H1 (cell line): ENCODE results near the gene REEP2. TPM values are rescaled to one million over a fixed set of nuclear protein-coding genes. Genes with fewer than 3 reads are reported as not detected.
A peak's percentile ranks its signal among the peaks of the same experiment; 100 is the strongest.

Experiments
- CTCF ChIA-PET: fragments of 300-600 bp; sonication (Branson Sonifier 250); formaldehyde crosslinking; loops from one replicate; lab custom pipeline; 2021; ENCODE audit not compliant: partially characterized antibody; lab: Charles Lee
- POLR2A ChIA-PET: fragments of 300-600 bp; sonication (Branson Sonifier 250); formaldehyde crosslinking; loops from one replicate; lab custom pipeline; 2021; ENCODE audit warnings: inconsistent platforms; ENCODE audit not compliant: partially characterized antibody; lab: Charles Lee
- DNase-seq, 2 experiments: peaks; one replicate each; pipeline versions ENCODE4 v3.0.0 to v3.0.0-alpha.2; 2010 to 2022; ENCODE audit warnings: low spot score in 2 of 2, low read depth in 1 of 2, mixed read lengths in 1 of 2
- FAIRE-seq: peaks from 2 replicates; lab custom pipeline; 2011; peaks lifted over from hg19 to GRCh38; lab: Jason Lieb, UNC
- H2AFZ ChIP-seq: 2 replicates; pipeline ENCODE4 v1.8.1; 2012; ENCODE audit warnings: low read length, inconsistent platforms
- H2AK5ac ChIP-seq: 2 replicates; pipeline ENCODE4 v1.6.1; 2013; ENCODE audit warnings: low read depth, low read length
- H2BK120ac ChIP-seq: replicated peaks from 2 replicates; pipeline ENCODE3; 2013; ENCODE audit warnings: low read depth, low read length, inconsistent platforms
- H2BK12ac ChIP-seq: 2 replicates; pipeline ENCODE4 v1.6.1; 2013; ENCODE audit warnings: low read depth, low read length
- H2BK15ac ChIP-seq: 2 replicates; pipeline ENCODE4 v1.6.1; 2013; ENCODE audit warnings: low read length
- H2BK20ac ChIP-seq: 2 replicates; pipeline ENCODE4 v1.6.1; 2013; ENCODE audit warnings: low read length
- H2BK5ac ChIP-seq: 2 replicates; pipeline ENCODE4 v1.6.1; 2013; ENCODE audit warnings: low read depth, low read length
- H3K14ac ChIP-seq: 2 replicates; pipeline ENCODE4 v1.6.1; 2013; ENCODE audit warnings: inconsistent platforms; ENCODE audit not compliant: insufficient read length
- H3K18ac ChIP-seq: 2 replicates; pipeline ENCODE4 v1.6.1; 2013; ENCODE audit warnings: low read length; ENCODE audit errors: extremely low read depth
- H3K23ac ChIP-seq: 2 replicates; pipeline ENCODE4 v1.6.1; 2013; ENCODE audit warnings: inconsistent platforms; ENCODE audit not compliant: insufficient read length
- H3K23me2 ChIP-seq: 2 replicates; pipeline ENCODE4 v1.6.1; 2013; ENCODE audit warnings: low read depth, low read length
- H3K27ac ChIP-seq: 2 replicates; pipeline ENCODE4 v1.6.1; 2011; ENCODE audit warnings: low read depth, low read length, inconsistent platforms
- H3K27me3 ChIP-seq, 4 experiments: replicated peaks in 1 of 4; 1 replicate in 1 of 4; 2 replicates in 3 of 4; pipeline versions ENCODE4 v1.6.1 to v1.8.1; 2011 to 2013; ENCODE audit warnings: low read length in 3 of 4, mild to moderate bottlenecking in 3 of 4, inconsistent platforms in 2 of 4, mixed read lengths in 2 of 4, moderate library complexity in 1 of 4; ENCODE audit not compliant: control insufficient read depth in 3 of 4, insufficient read depth in 3 of 4; ENCODE audit errors: extremely low read depth in 1 of 4
- H3K36me3 ChIP-seq, 4 experiments: 2 replicates each; pipeline versions ENCODE4 v1.6.1 to v1.8.1; 2011 to 2013; ENCODE audit warnings: mild to moderate bottlenecking in 4 of 4, low read length in 3 of 4, moderate library complexity in 2 of 4, control low read depth in 1 of 4, inconsistent platforms in 1 of 4; ENCODE audit not compliant: insufficient read depth in 4 of 4, control insufficient read depth in 2 of 4
- H3K4ac ChIP-seq: replicated peaks from 2 replicates; pipeline ENCODE3; 2013; ENCODE audit warnings: low read length, low read depth, mixed read lengths, inconsistent platforms; ENCODE audit not compliant: insufficient read length
- H3K4me1 ChIP-seq, 4 experiments: replicated peaks in 1 of 4; 1 replicate in 1 of 4; 2 replicates in 3 of 4; pipeline versions ENCODE4 v1.6.1 to v1.8.1; 2011 to 2013; ENCODE audit warnings: low read length in 3 of 4, inconsistent platforms in 2 of 4, mixed read lengths in 1 of 4; ENCODE audit not compliant: insufficient read depth in 4 of 4, control insufficient read depth in 3 of 4
- H3K4me2 ChIP-seq, 2 experiments: 2 replicates each; pipeline versions ENCODE4 v1.6.1 to v1.8.1; 2011 to 2013; ENCODE audit warnings: low read depth in 2 of 2, low read length in 2 of 2, control low read depth in 1 of 2, inconsistent platforms in 1 of 2, mild to moderate bottlenecking in 1 of 2; ENCODE audit not compliant: insufficient read depth in 1 of 2
- H3K4me3 ChIP-seq, 4 experiments: fragments of 200-600, 300-600 bp in 1 of 4; sonication (generic), shearing (Covaris generic), sonication (Bioruptor Twin) in 1 of 4; 2 replicates each; pipeline versions ENCODE4 v1.5.1 to v1.8.1; 2011 to 2016; ENCODE audit warnings: low read length in 4 of 4, low read depth in 3 of 4, control low read depth in 2 of 4, inconsistent platforms in 2 of 4, mild to moderate bottlenecking in 2 of 4, mixed read lengths in 1 of 4, moderate library complexity in 1 of 4; ENCODE audit not compliant: insufficient read depth in 2 of 4; ENCODE audit errors: extremely low read depth in 1 of 4
- H3K56ac ChIP-seq: replicated peaks from 2 replicates; pipeline ENCODE3; 2013; ENCODE audit warnings: low read depth, mild to moderate bottlenecking, mixed read lengths, low read length, inconsistent platforms; ENCODE audit not compliant: insufficient read length
- H3K79me1 ChIP-seq: 2 replicates; pipeline ENCODE4 v1.6.1; 2013; ENCODE audit warnings: low read depth, low read length, control low read depth
- H3K79me2 ChIP-seq, 2 experiments: 2 replicates each; pipeline versions ENCODE4 v1.6.1 to v1.8.1; 2012 to 2013; ENCODE audit warnings: low read length in 2 of 2, mild to moderate bottlenecking in 2 of 2, inconsistent platforms in 1 of 2; ENCODE audit not compliant: insufficient read depth in 2 of 2, control insufficient read depth in 1 of 2
- H3K9ac ChIP-seq, 4 experiments: replicated peaks in 1 of 4; 1 replicate in 1 of 4; 2 replicates in 3 of 4; pipeline versions ENCODE4 v1.6.1 to v1.8.1; 2011 to 2013; ENCODE audit warnings: low read depth in 3 of 4, low read length in 3 of 4, control low read depth in 2 of 4, mild to moderate bottlenecking in 2 of 4, moderate library complexity in 2 of 4, inconsistent platforms in 1 of 4; ENCODE audit errors: extremely low read depth in 1 of 4
- H3K9me3 ChIP-seq, 2 experiments: 2 replicates each; pipeline versions ENCODE4 v1.6.1 to v1.8.1; 2012 to 2013; ENCODE audit warnings: mild to moderate bottlenecking in 2 of 2, moderate library complexity in 2 of 2, control low read depth in 1 of 2, inconsistent platforms in 1 of 2, low read depth in 1 of 2, low read length in 1 of 2, mixed read lengths in 1 of 2; ENCODE audit not compliant: insufficient read depth in 2 of 2
- H4K20me1 ChIP-seq, 2 experiments: replicated peaks in 1 of 2; 2 replicates each; pipeline versions ENCODE3 to v1.8.1; 2011 to 2013; ENCODE audit warnings: inconsistent platforms in 2 of 2, low read length in 2 of 2, mild to moderate bottlenecking in 1 of 2; ENCODE audit not compliant: insufficient read depth in 2 of 2, control insufficient read depth in 1 of 2
- H4K5ac ChIP-seq: 2 replicates; pipeline ENCODE4 v1.6.1; 2013; ENCODE audit warnings: low read length, low read depth, mixed read lengths, inconsistent platforms; ENCODE audit not compliant: insufficient read length
- H4K8ac ChIP-seq: 2 replicates; pipeline ENCODE4 v1.8.0; 2013; ENCODE audit warnings: mild to moderate bottlenecking, moderate library complexity, low read length, inconsistent platforms; ENCODE audit not compliant: insufficient read depth; ENCODE audit errors: extremely low read depth
- H4K91ac ChIP-seq: replicated peaks from 2 replicates; pipeline ENCODE3; 2013; ENCODE audit warnings: low read length, mixed read lengths, inconsistent platforms; ENCODE audit not compliant: insufficient read length
- ASH2L ChIP-seq: fragments of 200-600, 300-600 bp; sonication (generic); IDR thresholded peaks from one replicate; pipeline ENCODE4 v1.7.1; 2017; ENCODE audit warnings: low read length
- CEBPB ChIP-seq: IDR thresholded peaks from 2 replicates; pipeline ENCODE4 v1.6.1; 2012; ENCODE audit warnings: low read depth, low read length
- HDAC6 ChIP-seq: IDR thresholded peaks from one replicate; pipeline ENCODE4 v1.7.1; 2012; ENCODE audit warnings: low read depth, mild to moderate bottlenecking, inconsistent platforms, low read length, moderate library complexity
- NANOG ChIP-seq: IDR thresholded peaks from 2 replicates; pipeline ENCODE4 v1.6.1; 2011; ENCODE audit warnings: low read length, low read depth, mild to moderate bottlenecking, inconsistent platforms; ENCODE audit not compliant: insufficient read depth, poor library complexity, severe bottlenecking
- WGBS, 2 experiments: shearing (Covaris generic) in 1 of 2; methylation state at CpG; one replicate each; pipeline versions ENCODE4 v1.1.6 to v1.1.7; 2013 to 2015; ENCODE audit warnings: low lambda C conversion rate in 2 of 2, mixed read lengths in 2 of 2, inconsistent platforms in 1 of 2, low coverage in 1 of 2, missing lambda C conversion rate in 1 of 2; ENCODE audit not compliant: insufficient replicate concordance in 2 of 2, insufficient coverage in 1 of 2, insufficient read length in 1 of 2; ENCODE audit errors: extremely low coverage in 1 of 2, missing lambda C conversion rate in 1 of 2; 5-methylcytosine and 5-hydroxymethylcytosine counted together
- polyA plus RNA-seq, 7 experiments: library from polyadenylated mRNA; depleted of rRNA in 3 of 7; stranded (reverse) in 5 of 7; unstranded in 2 of 7; fragments of >200 nt in 5 of 7; fragments of 200-250 nt in 2 of 7; gene quantifications; 1 replicate in 5 of 7; 2 replicates in 1 of 7; 4 replicates in 1 of 7; pipeline versions ENCODE4 v1.2.1 to v1.2.3, GENCODE V29; 2011 to 2013; ENCODE audit warnings: missing spikeins in 2 of 7, mixed read lengths in 2 of 7
- total RNA-seq: library from RNA; stranded (reverse); fragmentation: NEBNext Ultra II Directional; extraction: Animal tissue kit (Norgen Biotek cat#: 25700); gene quantifications from 2 replicates; pipeline ENCODE4 v1.2.1, GENCODE V29; 2021

The REEP2 gene
- total and polyA plus RNA-seq, 2 of the 8 experiments (the other 6 are each of a cell fraction or from before 2014, with no cell fraction given), result 26.5 to 40.2 TPM

- Histone ChIP-seq H3K27ac (no peak overlapping the region), H4K8ac (no peak overlapping the region)
- WGBS, 2 experiments, result 91% methylated on average over 8 of the region's 8 CpGs; no CpG with 5 or more reads in 1 of the 2 experiments
- TF ChIP-seq NANOG (no peak), HDAC6 (peak; percentile 76), CEBPB (no peak), ASH2L (no peak)
Observed at GRCh38 chr5:138469540-138470321, 30.9 kb downstream of the REEP2 start.

More at GRCh38 chr5:138469540-138470321, 30.9 kb downstream of the REEP2 start:
- H3K9ac ChIP-seq, result no peak overlapping the region
- H2BK120ac ChIP-seq, result no peak overlapping the region
- H2AFZ ChIP-seq, result no peak overlapping the region
- H2BK20ac ChIP-seq, result no peak overlapping the region
- no peak overlapping the region for H4K5ac ChIP-seq
- no peak overlapping the region for H3K18ac ChIP-seq
- no peak overlapping the region for H3K4me3 ChIP-seq
- no peak overlapping the region for H2AK5ac ChIP-seq
- no peak overlapping the region for H2BK5ac ChIP-seq
- H4K20me1 ChIP-seq, result peaks cover 11 to 16% of the 10 kb centered on the region in 2 experiments
- no peak overlapping the region for H3K23ac ChIP-seq
- no peak overlapping the region for H3K4ac ChIP-seq
- H3K36me3 ChIP-seq, result peaks cover 0 to 18% (median 4%) of the 10 kb centered on the region in 4 experiments; a peak in 5 of 8 replicates
- peaks cover 2 to 11% (median 5%) of the 10 kb centered on the region in 4 experiments for H3K4me1 ChIP-seq
- H3K9me3 ChIP-seq, result no peaks in the 10 kb centered on the region
- H2BK12ac ChIP-seq, result no peak overlapping the region
- H3K79me2 ChIP-seq, result peaks cover 0 to 4% of the 10 kb centered on the region in 2 experiments; a peak in 1 of 4 replicates
- H3K23me2 ChIP-seq, result peaks cover 10% of the 10 kb centered on the region; the same call in 1 of the 2 replicates
- H2BK15ac ChIP-seq, result no peak overlapping the region
- POLR2A ChIA-PET, result interaction anchor here (0.7 to 15.1 kb wide), 6 partner anchors 17 to 92 kb away, joined by 3 to 294 read pairs (median 4); no protein-coding TSS in a partner anchor
- H3K4me2 ChIP-seq, result no peak overlapping the region; a peak in 1 of 4 replicates
- no peak overlapping the region for H3K56ac ChIP-seq
- peaks cover 0 to 15% (median 13%) of the 10 kb centered on the region in 4 experiments; a peak in 5 of 7 replicates for H3K27me3 ChIP-seq
- CTCF ChIA-PET, result interaction anchor here (0.6 to 1.6 kb wide), 5 partner anchors 20 to 1010 kb away, joined by 3 to 10 read pairs (median 3); no protein-coding TSS in a partner anchor
- FAIRE-seq (peak; percentile 80), DNase-seq (peak in 1 of 2 experiments; percentile 31)
- no peak overlapping the region for H4K91ac ChIP-seq
- no peak overlapping the region for H3K14ac ChIP-seq
- no peaks in the 10 kb centered on the region; the same call in 1 of the 2 replicates for H3K79me1 ChIP-seq
